Lung (tissue), 12 donors: Measurements from ENCODE around the gene RFX8. TPM values are rescaled to one million over a fixed set of nuclear protein-coding genes. Genes with fewer than 3 reads are reported as not detected.
A peak's percentile ranks its signal among the peaks of the same experiment; 100 is the strongest.

Experiments used
- ATAC-seq: fragments of 200-7000 bp; cut with Tn5 transposase; one replicate; pipeline ENCODE4 v1.9.1; 2020; ENCODE audit warnings: moderate number of reproducible peaks; ENCODE audit not compliant: insufficient read depth, low FRiP score
- DNase-seq, 3 donors: peaks; one replicate each; pipeline ENCODE4 v3.0.0-alpha.2; 2013 to 2017
- H3K27ac ChIP-seq, 2 donors: one replicate each; pipeline ENCODE4 v1.5.1; 2013; ENCODE audit warnings: mild to moderate bottlenecking in 2 of 2, moderate library complexity in 2 of 2, control low read depth in 1 of 2, inconsistent platforms in 1 of 2, low read depth in 1 of 2, low read length in 1 of 2
- H3K27me3 ChIP-seq, 3 donors: one replicate each; pipeline ENCODE4 v1.5.1; 2013; ENCODE audit warnings: low read length in 2 of 3; ENCODE audit not compliant: control insufficient read depth in 3 of 3, insufficient read depth in 3 of 3
- H3K36me3 ChIP-seq, 4 donors: one replicate each; pipeline ENCODE4 v1.5.1; 2013; ENCODE audit warnings: low read length in 4 of 4, mild to moderate bottlenecking in 1 of 4, moderate library complexity in 1 of 4; ENCODE audit not compliant: control insufficient read depth in 4 of 4, insufficient read depth in 4 of 4
- H3K4me1 ChIP-seq, 5 donors: one replicate each; pipeline ENCODE4 v1.5.1; 2013; ENCODE audit warnings: low read length in 5 of 5, mild to moderate bottlenecking in 2 of 5, moderate library complexity in 1 of 5; ENCODE audit not compliant: control insufficient read depth in 5 of 5, insufficient read depth in 5 of 5
- H3K4me3 ChIP-seq: one replicate; pipeline ENCODE4 v1.5.1; 2013; ENCODE audit warnings: mild to moderate bottlenecking, control low read depth, moderate library complexity
- H3K9ac ChIP-seq, 2 donors: one replicate each; pipeline ENCODE4 v1.5.1; 2013; ENCODE audit warnings: low read length in 2 of 2, control low read depth in 1 of 2; ENCODE audit not compliant: insufficient read depth in 1 of 2
- H3K9me3 ChIP-seq, 4 donors: one replicate each; pipeline ENCODE4 v1.5.1; 2013; ENCODE audit warnings: low read length in 3 of 4, mild to moderate bottlenecking in 1 of 4, moderate library complexity in 1 of 4; ENCODE audit not compliant: control insufficient read depth in 4 of 4, insufficient read depth in 3 of 4
- CTCF ChIP-seq: IDR thresholded peaks from 2 replicates; pipeline ENCODE4 v1.5.1; 2012; ENCODE audit warnings: mild to moderate bottlenecking; ENCODE audit errors: control extremely low read depth, extremely low read depth
- WGBS, 2 donors: extraction: QIAGEN DNeasy Blood & Tissue Kit; methylation state at CpG; one replicate each; pipeline ENCODE4 v1.1.7; 2013; 5-methylcytosine and 5-hydroxymethylcytosine counted together
- polyA plus RNA-seq, 2 donors: library from polyadenylated mRNA; stranded (reverse); fragments of 200-250 nt; gene quantifications; one replicate each; pipeline ENCODE4 v1.2.1, GENCODE V29; 2013
- total RNA-seq, 2 donors: library from RNA; depleted of rRNA in 1 of 2; stranded (reverse); fragments of >200 nt in 1 of 2; gene quantifications; one replicate each; pipeline ENCODE4 v1.2.1, GENCODE V29; 2014 to 2021
- donor health status: control.
- donor health status: control.
- donor health status: Bipolar disorder and iron deficiency.
- donor health status: healthy.
- donor health status: DM: yes; HTN: yes; CAD: no.

Gene RFX8
- total and polyA plus RNA-seq, 4 donors, result 0.11 to 0.88 (median 0.36) TPM

GRCh38 chr2:101473911-101474701, 806 bp downstream of the RFX8 start:
- DNase-seq, result peak; percentile 68 to 74 (median 73)
- no peak for TF ChIP-seq CTCF
- peak; percentile 80 for ATAC-seq
- peak overlapping the region; percentile 80 to 85 for H3K27ac ChIP-seq
- H3K9me3 ChIP-seq, result no peaks in the 10 kb centered on the region
- peak overlapping the region; percentile 11 to 25 for H3K9ac ChIP-seq
- H3K27me3 ChIP-seq, result no peaks in the 10 kb centered on the region
- peak overlapping the region; percentile 49 for H3K4me3 ChIP-seq
- WGBS, 2 donors, result 1 to 2% methylated on average over 64 to 92 of the region's 92 CpGs
- H3K4me1 ChIP-seq, result peaks cover 0 to 15% (median 4%) of the 10 kb centered on the region in 5 donors
- no peaks in the 10 kb centered on the region for H3K36me3 ChIP-seq

- DNase-seq, result peak in 2 of 3 donors; percentile 66 to 67
- H3K27me3 ChIP-seq, result no peaks in the 10 kb centered on the region
- no peaks in the 10 kb centered on the region for H3K9me3 ChIP-seq
- 25 to 33% methylated on average over 3 of the region's 3 CpGs for WGBS, 2 donors
- peak overlapping the region; percentile 80 to 85 for H3K27ac ChIP-seq
- no peaks in the 10 kb centered on the region for H3K36me3 ChIP-seq
- no peak for TF ChIP-seq CTCF
- H3K9ac ChIP-seq, result peak overlapping the region in 1 of 2 donors; percentile 11
- no peak overlapping the region for H3K4me3 ChIP-seq
- peaks cover 0 to 10% (median 4%) of the 10 kb centered on the region in 5 donors for H3K4me1 ChIP-seq
- ATAC-seq, result no peak
Observed at GRCh38 chr2:101473591-101473910, 1.4 kb downstream of the RFX8 start.

- Histone ChIP-seq H3K27ac (peak overlapping the region in 1 of 2 donors; percentile 18), H3K9ac (no peak overlapping the region), H3K9me3 (no peaks in the 10 kb centered on the region), H3K27me3 (no peaks in the 10 kb centered on the region), H3K4me3 (no peak overlapping the region), H3K4me1 (peaks cover 0 to 8% (median 5%) of the 10 kb centered on the region in 5 donors), H3K36me3 (no peaks in the 10 kb centered on the region)
- no peak for TF ChIP-seq CTCF
- ATAC-seq (no peak), DNase-seq (no peak)
- 88 to 90% methylated on average over 4 of the region's 4 CpGs for WGBS, 2 donors
Observed at GRCh38 chr2:101469863-101470262, 5.0 kb downstream of the RFX8 start.
